Right cardiac atrium (tissue), 5 donors: ENCODE data around the gene ARHGAP32. TPM values are rescaled to one million over a fixed set of nuclear protein-coding genes. Genes with fewer than 3 reads are reported as not detected.
"Not testable (repeated sequence)": the region's sequence is repeated elsewhere in the genome, so short reads cannot be mapped to it uniquely, and the experiment has no call there.

Source experiments
- ATAC-seq, 2 donors: fragments of 200-7000 bp; cut with Tn5 transposase; one replicate each; pipeline versions ENCODE4 v1.8.0 to v1.9.1; 2020; ENCODE audit warnings: moderate library complexity in 2 of 2, mild to moderate bottlenecking in 1 of 2
- DNase-seq, 3 donors: peaks; one replicate each; pipeline ENCODE4 v3.0.0-alpha.2; 2020
- H3K27ac ChIP-seq: one replicate; pipeline ENCODE4 v1.5.1; 2013; ENCODE audit warnings: mild to moderate bottlenecking, low read length, control low read depth, moderate library complexity
- H3K27me3 ChIP-seq: one replicate; pipeline ENCODE4 v1.6.1; 2013; ENCODE audit not compliant: control insufficient read depth, insufficient read depth
- H3K4me1 ChIP-seq: one replicate; pipeline ENCODE4 v1.6.1; 2013; ENCODE audit warnings: low read length; ENCODE audit not compliant: control insufficient read depth, insufficient read depth
- H3K4me3 ChIP-seq: one replicate; pipeline ENCODE4 v1.5.1; 2013; ENCODE audit warnings: low read length, control low read depth
- H3K9me3 ChIP-seq: one replicate; pipeline ENCODE4 v1.6.1; 2013; ENCODE audit warnings: low read length; ENCODE audit not compliant: control insufficient read depth
- WGBS: extraction: QIAGEN DNeasy Blood & Tissue Kit; methylation state at CpG from one replicate; pipeline ENCODE4 v1.1.7; 2013; 5-methylcytosine and 5-hydroxymethylcytosine counted together
- intact Hi-C, 4 donors: fragments of 100-400 bp; cut with DNase I; formaldehyde crosslinking; loops; one replicate each; pipeline versions ENCODE4 v1.11.0 to v1.14.0; 2022 to 2023
- polyA plus RNA-seq: library from polyadenylated mRNA; stranded (reverse); fragments of 200-250 nt; gene quantifications from one replicate; pipeline ENCODE4 v1.2.3, GENCODE V29; 2013
- total RNA-seq, 4 donors: library from RNA; stranded (reverse); fragmentation: NEBNext Ultra II Directional; extraction: Animal tissue kit (Norgen Biotek cat#: 25700); gene quantifications; one replicate each; pipeline ENCODE4 v1.2.1, GENCODE V29; 2021
- donor health status: healthy with polysubstance abuse.
- donor health status: DM: no; HTN: yes; CAD: no.
- donor health status: DM: no; HTN: no; CAD: no.
- donor health status: DM: no; HTN: yes; CAD: no; lungs with severe emphysema.
- donor health status: DM: yes; HTN: yes; CAD: no.

Gene ARHGAP32
- total and polyA plus RNA-seq, 5 donors: 3.5 to 13.0 (median 9.8) TPM

- Histone ChIP-seq H3K9me3 (no peaks in the 10 kb centered on the region), H3K27ac (no peak overlapping the region), H3K4me3 (no peak overlapping the region), H3K27me3 (no peaks in the 10 kb centered on the region), H3K4me1 (peaks cover 5% of the 10 kb centered on the region)
- no peak for DNase-seq
- intact Hi-C loops: no loop called here
- 71% methylated on average over 15 of the region's 15 CpGs for WGBS
- ATAC-seq: no peak
These were observed 271.5 kb downstream of the ARHGAP32 start for GRCh38 chr11:128920666-128921065.

GRCh38 chr11:128919635-128920034 is 272.5 kb downstream of the ARHGAP32 start:
- H3K4me1 ChIP-seq, intact Hi-C loops, H3K4me3 ChIP-seq, H3K27ac ChIP-seq, H3K9me3 ChIP-seq, H3K27me3 ChIP-seq, ATAC-seq: not testable (repeated sequence)
- peak in 1 of 3 donors; percentile 22 for DNase-seq
- WGBS: 81% methylated on average over 7 of the region's 7 CpGs

GRCh38 chr11:128919216-128919615 is 272.9 kb downstream of the ARHGAP32 start:
- DNase-seq (peak in 1 of 3 donors; percentile 38), ATAC-seq (no peak)
- Histone ChIP-seq H3K27ac (no peak overlapping the region), H3K9me3 (no peaks in the 10 kb centered on the region), H3K4me1 (peaks cover 5% of the 10 kb centered on the region), H3K4me3 (no peak overlapping the region), H3K27me3 (no peaks in the 10 kb centered on the region)
- intact Hi-C loops: no loop called here
- WGBS: 64% methylated on average over 5 of the region's 5 CpGs

- DNase-seq (no peak), ATAC-seq (peak in 1 of 2 donors; percentile 36)
- no peak overlapping the region for H3K4me3 ChIP-seq
- peaks cover 5% of the 10 kb centered on the region for H3K4me1 ChIP-seq
- no peaks in the 10 kb centered on the region for H3K9me3 ChIP-seq
- WGBS: 49% methylated on average over 5 of the region's 5 CpGs
- intact Hi-C loops: no loop called here
- H3K27me3 ChIP-seq: no peaks in the 10 kb centered on the region
- H3K27ac ChIP-seq: peak overlapping the region; percentile 11
These were observed 274.9 kb downstream of the ARHGAP32 start for GRCh38 chr11:128917144-128917724.

GRCh38 chr11:128916681-128917080 is 275.4 kb downstream of the ARHGAP32 start:
- ATAC-seq: no peak
- H3K9me3 ChIP-seq: no peaks in the 10 kb centered on the region
- DNase-seq: peak in 1 of 3 donors; percentile 41
- no peak overlapping the region for H3K4me3 ChIP-seq
- peaks cover 5% of the 10 kb centered on the region for H3K4me1 ChIP-seq
- intact Hi-C loops: no loop called here
- no peaks in the 10 kb centered on the region for H3K27me3 ChIP-seq
- 93% methylated on average over 2 of the region's 2 CpGs for WGBS
- H3K27ac ChIP-seq: no peak overlapping the region

- DNase-seq (no peak), ATAC-seq (no peak)
- intact Hi-C loops: no loop called here
- Histone ChIP-seq H3K9me3 (no peaks in the 10 kb centered on the region), H3K27me3 (no peaks in the 10 kb centered on the region), H3K4me3 (no peak overlapping the region), H3K27ac (no peak overlapping the region), H3K4me1 (peaks cover 5% of the 10 kb centered on the region)
- 78% methylated on average over 3 of the region's 3 CpGs for whole genome bisulfite sequencing
These were observed 276.0 kb downstream of the ARHGAP32 start for GRCh38 chr11:128916037-128916572.

GRCh38 chr11:128915149-128915521 is 277.0 kb downstream of the ARHGAP32 start:
- intact Hi-C loops: no loop called here
- Histone ChIP-seq H3K4me1 (peaks cover 4% of the 10 kb centered on the region), H3K4me3 (no peak overlapping the region), H3K9me3 (no peaks in the 10 kb centered on the region), H3K27ac (no peak overlapping the region), H3K27me3 (no peaks in the 10 kb centered on the region)
- DNase-seq (peak in 1 of 3 donors; percentile 28), ATAC-seq (peak; percentile 32 to 55)
- WGBS: 37% methylated on average over 6 of the region's 6 CpGs

Other genes with a start within 250 kb of the ARHGAP32 start
- not detected for gene TP53AIP1, start 249.5 kb downstream of the ARHGAP32 start, total RNA-seq
- 0.05 TPM for gene TP53AIP1, start 249.5 kb downstream of the ARHGAP32 start, polyA plus RNA-seq
- not detected for gene BARX2, start 183.5 kb upstream of the ARHGAP32 start, total RNA-seq
- not detected for gene BARX2, start 183.5 kb upstream of the ARHGAP32 start, polyA plus RNA-seq